Activated CD8-positive, alpha-beta memory T cell treated with anti-CD3 and anti-CD28 coated beads for 36 hours (primary cell): Measurements from ENCODE around the gene PLCH1. TPM values are rescaled to one million over a fixed set of nuclear protein-coding genes. Genes with fewer than 3 reads are reported as not detected.

Experiments used
- CTCF ChIA-PET: fragments of 350-600 bp; sonication (Branson Sonifier 250); formaldehyde crosslinking; loops from one replicate; lab custom pipeline; 2021; ENCODE audit warnings: antibody characterized with exemption; lab: Charles Lee
- POLR2A ChIA-PET: fragments of 350-600 bp; sonication (Branson Sonifier 250); formaldehyde crosslinking; loops from one replicate; lab custom pipeline; 2021; ENCODE audit warnings: antibody characterized with exemption; lab: Charles Lee
- total RNA-seq, 2 experiments: library from RNA; stranded (reverse); gene quantifications; one replicate each; pipeline ENCODE4 v1.2.3, GENCODE V29; 2021

The PLCH1 gene
- total RNA-seq: under 1 TPM; 0.08 to 0.10 TPM

GRCh38 chr3:155744626-155745324 is at the start of gene PLCH1:
Gene PLCH1, minus strand, starts transcription at chr3:155745071. Its CDS starts 40,847 bp downstream, at chr3:155704224.
- POLR2A ChIA-PET: no interaction called here
- CTCF ChIA-PET: no interaction called here

- CTCF ChIA-PET: no interaction called here
- POLR2A ChIA-PET: no interaction called here
Observed at GRCh38 chr3:155792532-155792931, 47.7 kb upstream of the PLCH1 start.

GRCh38 chr3:155791190-155791589 is 46.3 kb upstream of the PLCH1 start:
- POLR2A ChIA-PET: no interaction called here
- CTCF ChIA-PET: no interaction called here

- ChIA-PET CTCF (interaction anchor here (0.7 kb wide), 1 partner anchor 131 kb away, joined by 3 read pairs; no protein-coding TSS in a partner anchor), POLR2A (no interaction called here)
Observed at GRCh38 chr3:155790272-155790925, 45.5 kb upstream of the PLCH1 start.

GRCh38 chr3:155785662-155786295 is 40.9 kb upstream of the PLCH1 start:
- POLR2A ChIA-PET: no interaction called here
- CTCF ChIA-PET: interaction anchor here (0.8 kb wide), 1 partner anchor 20 kb away, joined by 3 read pairs; the partner anchor contains the start of gene C3orf33

- ChIA-PET POLR2A (no interaction called here), CTCF (no interaction called here)
Observed at GRCh38 chr3:155782390-155782953, 37.6 kb upstream of the PLCH1 start.

- CTCF ChIA-PET: interaction anchor here (0.8 kb wide), 1 partner anchor 26 kb away, joined by 4 read pairs; the partner anchor contains the start of gene C3orf33
- POLR2A ChIA-PET: no interaction called here
Observed at GRCh38 chr3:155780291-155780690, 35.4 kb upstream of the PLCH1 start.

GRCh38 chr3:155778462-155778861 is 33.6 kb upstream of the PLCH1 start:
- CTCF ChIA-PET: no interaction called here
- POLR2A ChIA-PET: no interaction called here

GRCh38 chr3:155772801-155773200 is 27.9 kb upstream of the PLCH1 start:
- CTCF ChIA-PET: interaction anchor here (0.7 kb wide), 1 partner anchor 11 kb away, joined by 3 read pairs; no protein-coding TSS in a partner anchor
- POLR2A ChIA-PET: no interaction called here

GRCh38 chr3:155771126-155771525 is 26.3 kb upstream of the PLCH1 start:
- ChIA-PET CTCF (no interaction called here), POLR2A (no interaction called here)

GRCh38 chr3:155766206-155766605 is 21.3 kb upstream of the PLCH1 start:
- POLR2A ChIA-PET: no interaction called here
- CTCF ChIA-PET: no interaction called here

GRCh38 chr3:155763870-155764463 is 19.1 kb upstream of the PLCH1 start:
- ChIA-PET CTCF (interaction anchor here (0.6 kb wide), 1 partner anchor 72 kb away, joined by 3 read pairs; no protein-coding TSS in a partner anchor), POLR2A (no interaction called here)

- ChIA-PET POLR2A (no interaction called here), CTCF (no interaction called here)
Observed at GRCh38 chr3:155760653-155761052, 15.8 kb upstream of the PLCH1 start.

- POLR2A ChIA-PET: no interaction called here
- CTCF ChIA-PET: no interaction called here
Observed at GRCh38 chr3:155757577-155757976, 12.7 kb upstream of the PLCH1 start.

- ChIA-PET CTCF (no interaction called here), POLR2A (no interaction called here)
Observed at GRCh38 chr3:155753038-155753639, 8.3 kb upstream of the PLCH1 start.

GRCh38 chr3:155748611-155749365 is 3.9 kb upstream of the PLCH1 start:
- CTCF ChIA-PET: no interaction called here
- POLR2A ChIA-PET: no interaction called here

GRCh38 chr3:155747946-155748290 is 3.0 kb upstream of the PLCH1 start:
- ChIA-PET POLR2A (no interaction called here), CTCF (interaction anchor here (1.3 kb wide), 1 partner anchor 58 kb away, joined by 4 read pairs; the partner anchor contains the start of gene C3orf33)

- ChIA-PET POLR2A (no interaction called here), CTCF (interaction anchor here (1.3 kb wide), 1 partner anchor 58 kb away, joined by 4 read pairs; the partner anchor contains the start of gene C3orf33)
Observed at GRCh38 chr3:155747286-155747945, 2.5 kb upstream of the PLCH1 start.
